ENCODE data around the gene GPANK1. TPM values are rescaled to one million over a fixed set of nuclear protein-coding genes. Genes with fewer than 3 reads are reported as not detected.

GPANK1 gene
- total and polyA plus RNA-seq, 9 of the 15 experiments (the other 6 are each of a cell fraction or from before 2014, with no cell fraction given): 32.2 to 111 (median 46.3) TPM

DNA sequence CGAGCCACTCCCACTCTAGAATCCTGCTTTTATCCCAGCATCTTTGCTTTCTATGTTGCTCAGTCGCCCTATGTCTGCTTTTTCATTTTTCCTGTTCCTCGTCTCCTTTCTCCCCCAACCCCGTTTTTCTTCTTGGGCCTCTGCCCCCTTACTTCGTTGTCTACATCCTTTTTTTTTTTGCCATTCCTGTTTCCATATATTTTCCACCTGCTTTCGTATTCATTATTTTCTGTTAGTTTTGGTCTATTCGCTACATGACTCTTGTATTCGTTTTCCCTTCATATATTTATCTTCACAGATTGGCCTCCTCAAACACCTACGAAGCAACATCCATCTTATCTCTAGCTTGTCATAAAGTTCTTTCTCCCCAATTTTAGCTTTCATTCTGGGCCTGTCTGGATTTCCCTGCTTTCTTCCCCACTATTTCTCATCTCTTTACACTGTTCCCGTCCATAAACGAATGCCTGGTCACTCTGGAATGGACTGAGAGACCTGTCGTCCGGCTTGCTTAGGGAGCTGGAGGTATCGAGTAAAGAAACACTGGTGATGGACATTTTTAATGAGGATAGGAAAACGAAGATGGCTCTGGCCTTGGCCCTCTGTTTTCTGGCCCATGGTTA lies 43.4 kb downstream of the GPANK1 start (continued):
- TF ChIP-seq ELF4 (CRISPR knock-in tag; IDR thresholded peaks at IDR 0.05) (peak; percentile 66; the same call in 1 of the 2 replicates), MTA2 (IDR thresholded peaks at IDR 0.05; ENCODE audit: low read depth) (peak; percentile 48), MECOM (CRISPR knock-in tag; IDR thresholded peaks at IDR 0.05) (0 out of 2 replicates have a peak, but pooled peaks have one; percentile 29), ZNF586 (CRISPR knock-in tag; conservative IDR thresholded peaks at IDR 0.05) (no peak), ZNF324 (CRISPR knock-in tag; IDR thresholded peaks at IDR 0.05) (no peak), CXXC5 (CRISPR knock-in tag; IDR thresholded peaks at IDR 0.05) (no peak), RFX1 (IDR thresholded peaks at IDR 0.05) (no peak), ZNF3 (CRISPR knock-in tag; IDR thresholded peaks at IDR 0.05) (no peak), ZNF184 (CRISPR knock-in tag; IDR thresholded peaks at IDR 0.05) (no peak), CBFA2T3 (IDR thresholded peaks at IDR 0.05) (no peak), SMARCE1 (IDR thresholded peaks at IDR 0.05) (peak; percentile 73; the same call in 1 of the 2 replicates), ARID2 (IDR thresholded peaks at IDR 0.05) (0 out of 2 replicates have a peak, but pooled peaks have one; percentile 5), ETV5 (CRISPR knock-in tag; IDR thresholded peaks at IDR 0.05; ENCODE audit: low read depth) (no peak), SMAD3 (CRISPR knock-in tag; conservative IDR thresholded peaks at IDR 0.05) (no peak)
- TF ChIP-seq, protein P1, sequence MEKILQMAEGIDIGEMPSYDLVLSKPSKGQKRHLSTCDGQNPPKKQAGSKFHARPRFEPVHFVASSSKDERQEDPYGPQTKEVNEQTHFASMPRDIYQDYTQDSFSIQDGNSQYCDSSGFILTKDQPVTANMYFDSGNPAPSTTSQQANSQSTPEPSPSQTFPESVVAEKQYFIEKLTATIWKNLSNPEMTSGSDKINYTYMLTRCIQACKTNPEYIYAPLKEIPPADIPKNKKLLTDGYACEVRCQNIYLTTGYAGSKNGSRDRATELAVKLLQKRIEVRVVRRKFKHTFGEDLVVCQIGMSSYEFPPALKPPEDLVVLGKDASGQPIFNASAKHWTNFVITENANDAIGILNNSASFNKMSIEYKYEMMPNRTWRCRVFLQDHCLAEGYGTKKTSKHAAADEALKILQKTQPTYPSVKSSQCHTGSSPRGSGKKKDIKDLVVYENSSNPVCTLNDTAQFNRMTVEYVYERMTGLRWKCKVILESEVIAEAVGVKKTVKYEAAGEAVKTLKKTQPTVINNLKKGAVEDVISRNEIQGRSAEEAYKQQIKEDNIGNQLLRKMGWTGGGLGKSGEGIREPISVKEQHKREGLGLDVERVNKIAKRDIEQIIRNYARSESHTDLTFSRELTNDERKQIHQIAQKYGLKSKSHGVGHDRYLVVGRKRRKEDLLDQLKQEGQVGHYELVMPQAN (IDR thresholded peaks at IDR 0.05; ENCODE audit: borderline replicate concordance): peak; percentile 4
- TF ChIP-seq, protein P2, sequence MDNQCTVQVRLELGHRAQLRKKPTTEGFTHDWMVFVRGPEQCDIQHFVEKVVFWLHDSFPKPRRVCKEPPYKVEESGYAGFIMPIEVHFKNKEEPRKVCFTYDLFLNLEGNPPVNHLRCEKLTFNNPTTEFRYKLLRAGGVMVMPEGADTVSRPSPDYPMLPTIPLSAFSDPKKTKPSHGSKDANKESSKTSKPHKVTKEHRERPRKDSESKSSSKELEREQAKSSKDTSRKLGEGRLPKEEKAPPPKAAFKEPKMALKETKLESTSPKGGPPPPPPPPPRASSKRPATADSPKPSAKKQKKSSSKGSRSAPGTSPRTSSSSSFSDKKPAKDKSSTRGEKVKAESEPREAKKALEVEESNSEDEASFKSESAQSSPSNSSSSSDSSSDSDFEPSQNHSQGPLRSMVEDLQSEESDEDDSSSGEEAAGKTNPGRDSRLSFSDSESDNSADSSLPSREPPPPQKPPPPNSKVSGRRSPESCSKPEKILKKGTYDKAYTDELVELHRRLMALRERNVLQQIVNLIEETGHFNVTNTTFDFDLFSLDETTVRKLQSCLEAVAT (IDR thresholded peaks at IDR 0.05): peak; percentile 92 to 95
- TF ChIP-seq, protein P3, sequence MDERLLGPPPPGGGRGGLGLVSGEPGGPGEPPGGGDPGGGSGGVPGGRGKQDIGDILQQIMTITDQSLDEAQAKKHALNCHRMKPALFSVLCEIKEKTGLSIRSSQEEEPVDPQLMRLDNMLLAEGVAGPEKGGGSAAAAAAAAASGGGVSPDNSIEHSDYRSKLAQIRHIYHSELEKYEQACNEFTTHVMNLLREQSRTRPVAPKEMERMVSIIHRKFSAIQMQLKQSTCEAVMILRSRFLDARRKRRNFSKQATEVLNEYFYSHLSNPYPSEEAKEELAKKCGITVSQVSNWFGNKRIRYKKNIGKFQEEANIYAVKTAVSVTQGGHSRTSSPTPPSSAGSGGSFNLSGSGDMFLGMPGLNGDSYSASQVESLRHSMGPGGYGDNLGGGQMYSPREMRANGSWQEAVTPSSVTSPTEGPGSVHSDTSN (CRISPR knock-in tag; IDR thresholded peaks at IDR 0.05; ENCODE audit: low read depth): no peak
- TF ChIP-seq, protein P3 (tag; conservative IDR thresholded peaks at IDR 0.05; ENCODE audit: low read depth): no peak
- TF ChIP-seq, protein P4, sequence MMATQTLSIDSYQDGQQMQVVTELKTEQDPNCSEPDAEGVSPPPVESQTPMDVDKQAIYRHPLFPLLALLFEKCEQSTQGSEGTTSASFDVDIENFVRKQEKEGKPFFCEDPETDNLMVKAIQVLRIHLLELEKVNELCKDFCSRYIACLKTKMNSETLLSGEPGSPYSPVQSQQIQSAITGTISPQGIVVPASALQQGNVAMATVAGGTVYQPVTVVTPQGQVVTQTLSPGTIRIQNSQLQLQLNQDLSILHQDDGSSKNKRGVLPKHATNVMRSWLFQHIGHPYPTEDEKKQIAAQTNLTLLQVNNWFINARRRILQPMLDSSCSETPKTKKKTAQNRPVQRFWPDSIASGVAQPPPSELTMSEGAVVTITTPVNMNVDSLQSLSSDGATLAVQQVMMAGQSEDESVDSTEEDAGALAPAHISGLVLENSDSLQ (IDR thresholded peaks at IDR 0.05): 0 out of 2 replicates have a peak, but pooled peaks have one; percentile 19
- TF ChIP-seq, protein P5, sequence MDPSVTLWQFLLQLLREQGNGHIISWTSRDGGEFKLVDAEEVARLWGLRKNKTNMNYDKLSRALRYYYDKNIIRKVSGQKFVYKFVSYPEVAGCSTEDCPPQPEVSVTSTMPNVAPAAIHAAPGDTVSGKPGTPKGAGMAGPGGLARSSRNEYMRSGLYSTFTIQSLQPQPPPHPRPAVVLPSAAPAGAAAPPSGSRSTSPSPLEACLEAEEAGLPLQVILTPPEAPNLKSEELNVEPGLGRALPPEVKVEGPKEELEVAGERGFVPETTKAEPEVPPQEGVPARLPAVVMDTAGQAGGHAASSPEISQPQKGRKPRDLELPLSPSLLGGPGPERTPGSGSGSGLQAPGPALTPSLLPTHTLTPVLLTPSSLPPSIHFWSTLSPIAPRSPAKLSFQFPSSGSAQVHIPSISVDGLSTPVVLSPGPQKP (CRISPR knock-in tag; IDR thresholded peaks at IDR 0.05): no peak
- TF ChIP-seq, protein P6, sequence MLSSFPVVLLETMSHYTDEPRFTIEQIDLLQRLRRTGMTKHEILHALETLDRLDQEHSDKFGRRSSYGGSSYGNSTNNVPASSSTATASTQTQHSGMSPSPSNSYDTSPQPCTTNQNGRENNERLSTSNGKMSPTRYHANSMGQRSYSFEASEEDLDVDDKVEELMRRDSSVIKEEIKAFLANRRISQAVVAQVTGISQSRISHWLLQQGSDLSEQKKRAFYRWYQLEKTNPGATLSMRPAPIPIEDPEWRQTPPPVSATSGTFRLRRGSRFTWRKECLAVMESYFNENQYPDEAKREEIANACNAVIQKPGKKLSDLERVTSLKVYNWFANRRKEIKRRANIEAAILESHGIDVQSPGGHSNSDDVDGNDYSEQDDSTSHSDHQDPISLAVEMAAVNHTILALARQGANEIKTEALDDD (IDR thresholded peaks at IDR 0.05): no peak
